Right ventricle myocardium superior (tissue), 1 donor: Measurements from ENCODE around the gene IGLON5. TPM values are rescaled to one million over a fixed set of nuclear protein-coding genes. Genes with fewer than 3 reads are reported as not detected.

ENCODE experiments used
- ATAC-seq: fragments of 200-7000 bp; cut with Tn5 transposase; one replicate; pipeline ENCODE4 v1.9.1; 2020; ENCODE audit warnings: mild to moderate bottlenecking; ENCODE audit not compliant: poor library complexity
- DNase-seq: peaks from one replicate; pipeline ENCODE4 v3.0.0-alpha.2; 2020
- intact Hi-C: fragments of 100-400 bp; cut with DNase I; formaldehyde crosslinking; loops from one replicate; pipeline ENCODE4 v1.11.2; 2022
- total RNA-seq: library from RNA; stranded (reverse); fragmentation: NEBNext Ultra II Directional; extraction: Animal tissue kit (Norgen Biotek cat#: 25700); gene quantifications from one replicate; pipeline ENCODE4 v1.2.1, GENCODE V29; 2021
- donor health status: DM: no; HTN: yes; CAD: no; lungs with severe emphysema.

The IGLON5 gene
- total RNA-seq, 1 donor from 2014 or later: not detected

GRCh38 chr19:51305479-51305878, 6.0 kb upstream of the IGLON5 start:
- intact Hi-C loops: no loop called here
- DNase-seq (no peak), ATAC-seq (no peak)

- ATAC-seq (no peak), DNase-seq (no peak)
- intact Hi-C loops: no loop called here
These were observed 5.2 kb downstream of the IGLON5 start for GRCh38 chr19:51316688-51317087.

GRCh38 chr19:51317376-51317775, 5.9 kb downstream of the IGLON5 start:
- ATAC-seq (no peak), DNase-seq (no peak)
- intact Hi-C loops: no loop called here

GRCh38 chr19:51317968-51318367, 6.5 kb downstream of the IGLON5 start:
- DNase-seq (no peak), ATAC-seq (no peak)
- intact Hi-C loops: no loop called here

DNA sequence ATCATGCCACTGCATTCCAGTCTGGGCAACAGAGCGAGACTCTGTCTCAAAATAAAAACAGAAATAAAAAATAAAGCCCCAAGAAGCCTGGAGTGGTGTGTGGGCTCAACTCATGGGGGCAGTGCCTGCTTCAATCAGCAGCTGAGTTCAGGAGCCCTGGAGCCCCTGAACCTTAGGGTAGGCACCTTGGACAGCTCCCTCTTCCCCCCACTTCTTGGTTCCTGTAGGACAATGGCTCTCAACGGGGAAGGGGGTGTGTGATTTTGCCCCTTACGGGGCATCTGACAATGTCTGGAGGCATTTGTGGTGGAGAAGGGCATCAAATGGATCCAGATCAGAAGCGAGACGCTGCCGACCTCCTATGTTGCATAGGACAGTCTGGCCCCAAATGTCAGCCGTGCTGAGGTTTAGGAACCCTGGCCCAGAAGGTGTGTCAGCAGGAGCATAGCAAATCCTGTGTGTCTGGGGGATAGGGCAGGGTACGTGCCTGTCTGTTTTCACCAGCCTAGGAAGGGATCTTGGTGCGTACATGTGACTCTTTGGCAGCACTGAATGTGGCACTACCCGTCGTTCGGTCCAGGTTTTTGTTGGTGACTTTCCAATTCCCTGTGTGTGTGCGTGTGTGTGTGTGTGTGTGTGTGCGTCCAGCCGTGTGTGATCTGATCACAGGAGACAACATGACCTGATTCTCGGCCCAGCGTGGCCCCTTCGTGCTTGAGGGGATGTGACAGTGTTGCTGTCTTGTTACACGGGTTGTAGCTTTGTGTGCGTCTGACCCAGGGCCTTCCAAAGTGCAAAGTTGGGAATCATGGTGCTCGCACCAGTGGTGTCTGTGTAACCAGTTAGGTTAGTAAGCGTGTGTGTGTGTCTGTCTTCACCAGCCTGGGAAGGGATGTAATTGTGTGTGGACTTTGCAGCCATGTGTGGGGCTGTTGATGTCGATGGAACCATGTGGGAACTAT, 7.5 kb downstream of the IGLON5 start:
- intact Hi-C loops: no loop called here

GRCh38 chr19:51319649-51320279, 8.3 kb downstream of the IGLON5 start:
- no peak for ATAC-seq
- intact Hi-C loops: no loop called here
- no peak for DNase-seq

More for the DNA sequence above, 7.5 kb downstream of the IGLON5 start:
- no peak for ATAC-seq
- DNase-seq: no peak

DNA sequence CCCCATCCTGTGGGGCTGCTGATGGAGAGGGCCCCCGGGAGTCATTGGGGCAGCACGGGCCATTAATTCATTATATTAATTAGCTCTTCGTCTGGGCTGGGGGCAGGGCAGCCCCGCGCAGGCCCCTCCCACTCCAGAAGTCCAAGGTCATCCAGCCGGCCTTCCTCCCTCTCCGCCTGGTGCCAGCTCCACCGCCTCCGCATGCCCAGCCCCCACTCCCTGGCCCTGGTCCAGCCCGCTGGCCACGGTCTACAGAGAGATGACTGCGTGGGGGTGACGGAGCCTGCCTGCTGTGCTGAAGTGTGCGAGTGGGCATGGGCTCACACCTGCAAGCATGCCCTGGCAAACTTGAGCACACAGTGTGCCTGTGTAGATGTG, 8.8 kb downstream of the IGLON5 start:
- intact Hi-C loops: no loop called here
- ATAC-seq (no peak), DNase-seq (no peak)

GRCh38 chr19:51321799-51322198, 10.4 kb downstream of the IGLON5 start:
- intact Hi-C loops: no loop called here
- ATAC-seq: no peak
- DNase-seq: no peak

GRCh38 chr19:51323481-51324166, 12.2 kb downstream of the IGLON5 start:
- intact Hi-C loops: no loop called here
- no peak for DNase-seq
- ATAC-seq: no peak

- DNase-seq (no peak), ATAC-seq (no peak)
- intact Hi-C loops: no loop called here
These were observed 12.7 kb downstream of the IGLON5 start for GRCh38 chr19:51324167-51324481.

GRCh38 chr19:51325161-51325976, 13.9 kb downstream of the IGLON5 start:
- DNase-seq (no peak), ATAC-seq (no peak)
- intact Hi-C loops: no loop called here

GRCh38 chr19:51326216-51327065, 15.0 kb downstream of the IGLON5 start:
- intact Hi-C loops: no loop called here
- ATAC-seq: no peak

GRCh38 chr19:51327066-51328001, 15.9 kb downstream of the IGLON5 start:
- ATAC-seq (peak; percentile 60), DNase-seq (peak; percentile 67)
- intact Hi-C loops: no loop called here

More at GRCh38 chr19:51326216-51327065, 15.0 kb downstream of the IGLON5 start:
- no peak for DNase-seq

GRCh38 chr19:51329411-51329810, 18.0 kb downstream of the IGLON5 start:
- ATAC-seq (no peak), DNase-seq (no peak)
- intact Hi-C loops: no loop called here

DNA sequence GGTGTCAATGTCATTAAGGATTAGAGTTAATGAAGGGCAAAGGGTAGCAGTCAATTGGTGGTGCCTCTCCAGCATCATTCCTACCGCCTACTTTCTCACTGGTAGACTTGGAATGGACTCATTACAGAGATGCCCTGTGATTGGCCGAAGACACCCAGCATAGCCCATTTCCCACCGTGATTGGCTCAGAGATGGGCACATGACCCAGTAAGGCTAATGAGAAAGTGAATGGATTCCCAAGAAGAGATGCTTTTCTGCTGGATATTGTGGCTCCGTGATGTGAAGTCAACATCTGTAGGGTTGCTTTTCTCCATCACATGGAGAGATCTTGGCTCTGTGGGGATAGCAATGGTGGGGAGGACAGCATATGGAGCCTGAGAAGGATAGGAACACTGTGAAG, 18.9 kb downstream of the IGLON5 start:
- DNase-seq: no peak
- intact Hi-C loops: no loop called here
- ATAC-seq: no peak

DNA sequence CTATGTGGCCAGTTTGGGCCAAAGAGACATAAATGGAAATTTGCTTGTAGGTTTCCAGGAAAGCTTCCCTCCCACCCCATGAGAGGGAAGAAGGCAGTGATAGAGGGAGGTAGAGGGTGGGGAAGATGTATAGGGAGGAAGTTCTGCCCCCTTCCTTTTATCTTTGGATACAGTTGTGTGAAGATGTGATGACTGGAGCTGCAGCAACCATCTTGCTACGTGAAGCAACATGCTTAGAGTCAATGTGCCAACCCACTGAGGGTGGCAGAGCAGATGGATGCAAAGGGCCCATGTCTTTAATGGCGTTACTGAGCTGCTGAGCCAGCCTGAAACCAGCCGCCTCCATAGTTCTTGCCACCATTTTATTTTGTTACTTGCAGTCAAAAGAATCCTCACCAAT, 19.7 kb downstream of the IGLON5 start:
- DNase-seq (no peak), ATAC-seq (no peak)
- intact Hi-C loops: no loop called here

DNA sequence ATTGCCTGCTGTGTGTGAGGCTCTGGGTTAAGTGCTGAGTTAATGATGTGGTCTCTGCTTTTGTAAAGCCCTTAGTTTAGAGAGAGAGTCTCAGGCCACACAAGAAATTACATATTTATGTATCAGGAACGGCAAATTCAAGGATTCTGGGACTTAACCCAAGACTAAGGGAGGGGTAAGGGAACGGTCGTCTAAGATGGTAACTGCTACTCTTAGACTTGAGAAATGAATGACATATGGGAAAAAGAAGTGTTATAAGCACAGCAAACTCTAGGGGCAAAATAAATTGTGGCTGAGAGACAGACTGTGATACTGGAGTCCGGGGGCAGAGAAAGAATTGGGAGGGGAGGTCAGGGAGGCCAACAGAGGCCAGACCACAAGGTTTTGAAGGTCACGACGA, 20.3 kb downstream of the IGLON5 start:
- ATAC-seq (no peak), DNase-seq (no peak)
- intact Hi-C loops: no loop called here
